Activated effector memory CD4-positive, alpha-beta T cell treated with anti-CD3 and anti-CD28 coated beads, Interleukin-2, amount 50 U/mL, for 16 hours (primary cell): ENCODE results near the gene CFAP157.
A peak's percentile ranks its signal among the peaks of the same experiment; 100 is the strongest.

Experiments
- DNase-seq: peaks from one replicate; pipeline ENCODE4 v3.0.0-alpha.2; 2020

CFAP157 gene

DNA sequence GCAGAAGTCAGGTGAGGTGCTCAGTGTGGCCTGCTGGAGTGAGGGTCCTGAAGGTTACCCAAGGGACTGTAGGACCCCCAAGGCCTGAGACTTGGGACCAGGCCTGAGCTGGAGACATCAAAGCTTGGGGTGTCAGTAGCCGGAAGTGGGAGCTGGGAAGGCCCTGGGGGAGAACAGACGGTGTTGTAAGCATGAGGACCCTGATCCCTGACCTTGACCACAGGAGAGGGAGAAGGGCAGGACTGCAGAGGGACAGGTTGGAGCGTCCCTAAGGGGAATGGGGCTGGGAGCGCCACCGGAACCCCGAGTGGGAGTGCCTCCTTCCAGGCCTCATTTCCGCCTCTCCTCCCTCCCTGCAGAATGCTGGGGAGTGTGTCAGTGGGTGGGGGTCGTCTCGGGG, 9.6 kb downstream of the CFAP157 start:
- no peak for DNase-seq

DNA sequence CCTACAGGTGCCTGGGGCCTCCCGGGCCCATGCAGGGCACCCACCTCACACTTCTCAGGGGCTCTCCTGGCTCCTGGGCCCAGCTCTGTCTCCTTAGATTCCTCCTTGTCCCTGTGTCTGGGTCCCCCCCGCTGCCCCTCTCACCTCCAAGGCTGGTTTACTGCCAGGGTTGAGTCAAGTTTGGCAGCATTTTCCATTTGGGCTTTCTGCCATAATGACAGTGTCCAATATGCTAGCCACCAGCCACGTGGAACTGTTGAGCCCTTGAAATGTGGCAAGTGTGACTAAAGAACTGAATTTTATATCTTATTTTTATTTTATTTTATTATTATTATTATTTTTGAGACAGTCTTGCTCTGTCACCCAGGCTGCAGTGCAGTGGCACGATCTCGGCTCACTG, 11.0 kb downstream of the CFAP157 start:
- DNase-seq = no peak

- DNase-seq = no peak
Measured at GRCh38 chr9:127720031-127720864, 13.5 kb downstream of the CFAP157 start.

GRCh38 chr9:127720865-127721227, 14.1 kb downstream of the CFAP157 start:
- no peak for DNase-seq

DNA sequence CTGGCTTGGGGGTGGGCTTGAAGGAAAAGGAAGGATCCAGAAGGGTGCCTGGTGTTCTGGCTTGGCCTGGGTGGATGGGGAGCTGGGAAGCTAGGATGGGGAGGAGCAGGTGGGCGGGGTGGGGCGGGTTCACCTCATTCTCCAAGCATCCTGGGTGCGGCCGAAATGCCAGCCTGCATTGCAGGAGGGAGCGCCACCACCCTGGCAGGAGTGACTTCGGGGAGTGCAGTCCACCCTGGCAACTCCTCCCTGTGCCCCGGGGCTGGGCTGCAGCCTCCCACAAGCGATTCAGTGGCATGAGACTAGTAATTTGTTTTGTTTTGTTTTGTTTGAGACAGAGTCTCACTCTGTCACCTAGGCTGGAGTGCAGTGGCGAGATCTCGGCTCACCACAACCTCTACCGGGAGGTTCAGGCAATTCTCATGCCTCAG, 14.6 kb downstream of the CFAP157 start:
- DNase-seq = no peak

GRCh38 chr9:127722055-127722745, 15.4 kb downstream of the CFAP157 start:
- DNase-seq = no peak

GRCh38 chr9:127723013-127723412, 16.2 kb downstream of the CFAP157 start:
- DNase-seq = no peak

DNA sequence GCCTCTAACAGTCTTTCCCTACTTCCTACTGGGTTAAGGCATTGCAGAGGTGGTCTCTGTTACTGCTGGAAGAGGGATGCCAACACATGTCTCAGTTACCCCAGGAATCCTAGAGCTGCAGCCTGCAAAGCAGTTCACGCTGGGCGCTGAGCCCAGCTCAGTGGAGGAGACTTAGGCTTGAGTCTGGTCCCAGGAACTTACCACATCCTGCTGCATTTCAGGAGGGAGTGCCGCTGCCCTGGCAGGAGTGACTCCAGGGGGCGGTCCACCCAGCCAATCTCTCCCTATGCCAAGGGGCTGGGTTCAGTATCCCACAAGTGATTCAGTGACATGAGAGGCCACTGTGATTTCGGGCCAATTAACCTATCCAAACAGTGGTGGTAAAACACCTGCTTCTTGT, 16.7 kb downstream of the CFAP157 start:
- DNase-seq = no peak

- DNase-seq = no peak
Measured at GRCh38 chr9:127724012-127724411, 17.2 kb downstream of the CFAP157 start.

GRCh38 chr9:127726871-127727270, 20.1 kb downstream of the CFAP157 start:
- DNase-seq = no peak

DNA sequence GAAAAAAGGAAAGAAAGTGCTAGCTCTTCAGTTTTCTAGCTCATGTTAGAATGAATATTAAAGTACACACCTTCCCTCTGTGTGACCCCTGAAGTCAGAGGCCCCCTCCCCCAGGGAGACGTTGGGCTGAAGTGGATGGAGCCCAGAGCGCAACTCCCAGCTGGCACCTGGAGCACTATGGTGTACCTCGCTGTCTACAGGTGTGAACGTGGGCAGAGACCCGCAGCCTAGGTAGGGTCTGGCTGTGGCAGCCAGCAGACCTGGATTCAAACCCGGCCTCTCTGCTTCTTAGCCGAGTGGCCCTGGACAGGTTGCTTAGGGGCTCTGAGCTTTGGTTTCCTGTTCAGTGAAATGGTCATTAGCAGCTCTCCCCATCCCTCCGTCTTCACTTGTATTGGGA, 22.0 kb downstream of the CFAP157 start:
- DNase-seq = no peak

DNA sequence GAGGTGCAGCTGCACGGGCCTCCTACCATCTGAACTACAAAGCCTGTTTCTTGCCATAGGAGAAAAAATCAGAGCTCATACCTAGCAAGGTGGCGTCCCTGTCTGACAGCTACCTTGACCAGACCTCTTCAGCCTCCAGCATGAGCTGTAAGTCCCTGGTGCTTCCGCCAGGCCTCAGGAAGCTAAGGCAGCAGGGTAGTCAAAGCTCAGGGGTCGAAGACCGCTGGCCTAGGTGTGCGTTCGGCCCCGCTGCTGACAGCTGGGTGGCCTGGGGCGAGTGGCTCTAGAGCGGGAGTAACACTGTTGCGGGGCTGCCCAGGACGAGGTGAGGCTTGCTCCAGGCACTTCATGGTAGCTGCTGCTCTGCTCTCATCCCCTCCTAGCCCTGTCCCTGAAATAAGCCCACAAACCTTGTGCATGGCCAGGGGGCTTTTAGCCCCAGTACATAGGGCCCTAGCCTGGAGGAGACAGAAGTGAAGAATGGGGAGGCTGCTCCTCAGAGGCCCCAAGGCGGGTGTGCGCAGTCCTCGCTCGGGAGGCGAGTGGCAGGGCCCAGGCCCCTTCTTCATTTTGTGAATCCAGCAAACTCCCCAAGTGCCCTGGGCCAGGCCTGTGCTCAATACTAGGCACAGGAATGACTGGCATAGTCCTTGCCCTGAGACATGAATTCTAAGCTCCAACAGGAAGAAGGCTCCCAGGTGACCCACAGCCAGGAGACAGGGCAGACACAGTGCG, 22.9 kb downstream of the CFAP157 start:
- no peak for DNase-seq

DNA sequence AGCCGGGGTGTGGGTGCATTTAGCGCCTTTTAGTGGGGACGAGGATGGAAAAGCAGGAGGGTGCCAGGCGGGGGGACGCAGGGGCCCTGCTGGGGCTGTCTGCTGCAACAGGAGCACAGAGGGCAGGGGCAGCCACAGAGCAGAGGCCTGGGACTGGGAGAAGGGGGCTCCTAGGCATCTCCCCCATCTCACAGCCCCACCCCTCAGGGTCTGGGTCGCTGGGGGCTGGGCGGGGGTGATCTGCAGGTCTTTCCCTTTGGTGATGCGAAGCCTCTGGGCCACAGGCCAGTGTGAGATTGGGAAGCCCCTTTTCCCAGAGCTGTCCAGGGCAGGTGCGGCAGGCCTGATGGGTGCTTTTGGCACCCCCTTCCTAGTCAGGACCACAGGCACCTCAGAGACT, 23.5 kb downstream of the CFAP157 start:
- DNase-seq = no peak

DNA sequence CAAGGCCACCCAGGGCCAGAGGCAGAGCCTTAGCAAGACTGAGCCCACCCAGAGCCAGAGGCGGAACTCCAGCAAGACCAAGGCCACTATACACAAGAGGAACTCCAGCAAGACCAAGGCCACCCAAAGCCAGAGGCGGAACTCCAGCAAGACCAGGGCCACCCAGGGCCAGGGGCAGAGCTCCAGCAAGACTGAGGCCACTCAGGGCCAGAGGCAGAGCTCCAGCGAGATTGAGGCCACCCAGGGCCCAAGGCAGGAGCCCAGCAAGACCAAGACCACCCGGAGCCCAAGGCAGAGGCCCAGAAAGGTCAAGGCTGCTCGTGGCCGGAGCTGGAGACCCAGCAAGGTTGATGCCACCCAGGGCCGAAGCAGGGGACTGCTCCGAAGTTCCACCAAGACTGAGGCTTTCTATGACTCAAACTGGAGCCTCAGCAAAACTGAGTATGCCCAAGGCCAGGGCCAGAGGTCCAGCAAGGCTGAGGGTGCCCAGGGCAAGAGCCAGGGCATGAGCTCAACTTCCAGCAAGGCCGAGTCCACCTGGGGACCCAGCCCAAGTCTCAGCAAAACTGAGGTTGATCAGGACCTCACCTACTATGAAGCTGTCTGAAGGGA, 24.1 kb downstream of the CFAP157 start:
- DNase-seq = no peak

DNA sequence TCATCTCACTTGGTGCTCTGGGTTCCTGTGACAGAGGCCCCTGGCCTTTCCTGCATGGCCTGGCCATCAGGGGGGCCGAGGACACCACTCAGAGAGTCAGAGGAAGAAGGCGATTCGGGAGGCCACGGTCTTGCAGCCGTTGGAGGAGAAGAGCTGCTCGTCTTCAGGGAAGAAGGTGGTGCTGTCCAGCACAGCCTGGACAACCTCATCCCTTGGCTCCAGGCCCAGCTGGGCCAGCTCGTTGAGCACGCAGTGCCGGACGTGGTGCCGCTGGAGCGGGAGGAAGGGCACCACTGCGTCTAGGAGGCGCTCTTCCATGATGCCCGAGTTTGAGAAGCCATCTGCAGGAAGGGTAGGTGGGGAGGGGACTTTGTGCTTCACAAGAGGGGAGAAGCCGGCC, 25.1 kb downstream of the CFAP157 start:
- DNase-seq = no peak

DNA sequence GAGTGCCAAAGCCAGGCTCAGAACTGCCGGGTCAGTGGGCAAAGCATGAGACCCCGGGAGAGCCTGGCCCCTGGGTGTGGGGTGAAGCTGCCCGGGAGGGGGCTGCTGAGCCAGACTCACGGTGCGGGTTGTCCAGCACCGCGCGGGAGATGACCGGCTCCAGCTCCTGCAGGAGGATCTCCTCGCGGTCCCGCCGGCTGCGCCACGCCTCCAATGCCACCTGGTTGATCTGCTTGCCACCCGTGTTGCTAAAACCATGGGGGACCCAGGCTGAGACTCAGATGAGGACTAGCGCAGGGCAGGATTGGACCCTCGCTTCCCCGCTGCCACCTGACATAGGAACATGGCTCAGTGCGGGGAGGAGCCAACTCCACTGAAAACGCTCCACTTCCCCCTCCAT, 25.7 kb downstream of the CFAP157 start:
- DNase-seq = no peak

- no peak for DNase-seq
Measured at GRCh38 chr9:127733614-127734013, 26.8 kb downstream of the CFAP157 start.

GRCh38 chr9:127734247-127734746, 27.5 kb downstream of the CFAP157 start:
- DNase-seq = no peak

DNA sequence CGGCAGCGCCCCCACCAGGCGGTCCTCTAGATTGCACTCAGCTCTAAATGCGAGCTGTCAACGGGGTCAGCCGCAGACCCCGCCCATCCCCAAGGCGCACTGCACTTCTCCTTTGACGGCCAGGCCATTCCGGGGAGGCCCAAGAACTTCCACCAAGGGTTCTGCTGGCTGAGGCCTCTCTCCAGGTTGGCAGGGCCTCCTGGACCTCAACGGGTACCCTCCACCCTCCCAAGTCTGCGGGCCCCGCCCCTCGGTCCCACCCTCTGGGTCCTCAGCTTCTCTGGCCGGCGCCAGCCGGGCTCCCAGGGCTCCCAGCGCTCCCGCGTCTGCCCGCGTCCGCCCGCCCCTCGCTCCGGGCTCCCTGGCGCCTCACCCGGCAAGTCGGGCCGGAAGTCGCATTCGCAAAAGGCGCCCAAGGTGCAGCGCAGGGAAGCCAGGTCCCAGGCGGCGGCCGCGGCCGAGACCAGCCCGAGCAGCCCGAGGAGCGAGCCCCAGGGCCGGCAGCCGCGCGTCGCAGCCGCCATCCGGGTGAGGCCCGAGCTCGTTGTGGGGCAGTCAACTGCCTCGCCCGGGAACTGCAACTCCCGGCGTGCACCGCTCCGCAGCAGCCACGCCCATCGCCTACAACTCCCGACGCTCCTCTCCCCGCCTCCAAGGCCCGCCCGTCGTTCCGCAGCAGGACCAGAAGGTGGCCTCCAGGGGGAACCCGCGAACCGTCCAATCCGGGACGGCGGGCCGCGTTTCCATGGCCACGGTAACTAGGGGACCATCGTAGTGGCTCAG, 28.1 kb downstream of the CFAP157 start, which contains the start of gene TOR2A:
Gene TOR2A, minus strand, starts transcription at position 548 of the 783 bp plus-strand sequence. Its CDS starts 24 bp downstream, at position 524.
- peak; percentile 99 for DNase-seq

DNA sequence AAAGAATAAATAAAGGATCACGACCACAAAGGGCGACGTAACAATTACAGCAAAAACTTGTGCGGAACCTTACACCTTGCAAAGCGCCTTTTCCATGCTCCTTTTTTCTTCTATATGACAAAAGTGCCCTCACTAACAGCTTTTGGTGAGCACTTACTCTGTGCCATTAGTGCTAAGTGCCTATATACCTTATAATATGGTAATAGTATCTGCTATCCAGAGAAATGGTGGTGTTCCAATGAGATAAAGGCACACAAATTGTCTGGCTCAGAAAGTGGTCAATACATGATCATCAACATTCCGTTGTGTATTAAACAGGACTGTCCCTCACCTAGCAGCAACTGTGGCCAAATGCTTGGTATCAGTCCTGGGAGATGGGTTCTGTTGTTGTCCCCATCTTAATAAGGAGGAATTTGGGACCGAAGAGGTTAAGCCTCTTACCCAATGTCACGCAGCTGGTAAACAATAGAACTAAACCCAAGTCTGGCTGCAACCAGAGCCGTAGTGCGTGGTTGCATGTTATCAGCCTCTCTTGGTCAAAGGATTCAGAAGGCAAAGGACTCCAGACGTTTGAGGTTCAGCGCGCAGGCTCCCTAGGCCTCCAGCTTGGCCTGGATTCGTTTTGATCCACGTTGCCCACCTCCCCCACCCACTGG, 28.9 kb downstream of the CFAP157 start:
- DNase-seq = no peak

DNA sequence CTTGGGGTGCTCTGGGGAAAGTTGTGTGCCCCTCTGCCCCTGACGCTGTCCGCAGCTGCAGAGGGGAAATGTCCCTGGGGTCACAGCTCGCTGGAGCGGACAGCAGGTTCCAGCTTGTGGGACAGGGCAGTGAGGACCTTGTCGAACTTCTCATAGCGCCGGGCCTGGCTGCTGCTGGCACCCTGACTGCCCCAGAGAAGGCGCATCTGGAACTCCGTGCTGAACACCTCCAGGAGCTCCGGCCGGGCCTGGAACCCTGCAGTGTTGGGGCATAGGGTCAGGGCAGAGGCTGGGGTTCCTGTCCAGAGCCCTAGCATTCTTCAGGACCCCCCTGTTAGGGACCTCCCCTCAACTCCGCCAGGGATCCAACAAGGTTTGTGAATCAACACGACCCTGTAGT, 31.9 kb downstream of the CFAP157 start:
- no peak for DNase-seq
